Activated CD4-positive, alpha-beta memory T cell treated with anti-CD3 and anti-CD28 coated beads for 36 hours (primary cell): Measurements from ENCODE around the gene SERINC5. TPM values are rescaled to one million over a fixed set of nuclear protein-coding genes. Genes with fewer than 3 reads are reported as not detected.

Experiments
- CTCF ChIA-PET: fragments of 350-600 bp; sonication (Branson Sonifier 250); formaldehyde crosslinking; loops from one replicate; lab custom pipeline; 2021; ENCODE audit warnings: antibody characterized with exemption, inconsistent platforms; lab: Charles Lee
- POLR2A ChIA-PET: fragments of 350-600 bp; sonication (Branson Sonifier 250); formaldehyde crosslinking; loops from one replicate; lab custom pipeline; 2021; ENCODE audit warnings: antibody characterized with exemption; lab: Charles Lee
- DNase-seq: peaks from one replicate; pipeline ENCODE4 v3.0.0-alpha.2; 2020
- H3K27ac Mint-ChIP-seq: one replicate; pipeline ENCODE4 v1.8.0; 2021; ENCODE audit warnings: mixed read lengths
- H3K27me3 Mint-ChIP-seq: one replicate; pipeline ENCODE4 v1.8.0; 2021; ENCODE audit warnings: mixed read lengths
- H3K36me3 Mint-ChIP-seq: one replicate; pipeline ENCODE4 v1.8.0; 2021; ENCODE audit warnings: mixed read lengths
- H3K4me1 Mint-ChIP-seq: one replicate; pipeline ENCODE4 v1.8.0; 2021; ENCODE audit warnings: low read depth, mixed read lengths
- H3K4me3 Mint-ChIP-seq: one replicate; pipeline ENCODE4 v1.8.0; 2021; ENCODE audit warnings: mild to moderate bottlenecking, mixed read lengths
- H3K9me3 Mint-ChIP-seq: one replicate; pipeline ENCODE4 v1.8.0; 2021; ENCODE audit warnings: mixed read lengths
- intact Hi-C: fragments of 100-400 bp; cut with micrococcal nuclease; formaldehyde crosslinking; loops from one replicate; pipeline ENCODE4 v1.15.1; 2023
- total RNA-seq, 2 experiments: library from RNA; stranded (reverse); gene quantifications; one replicate each; pipeline ENCODE4 v1.2.3, GENCODE V29; 2021

SERINC5 gene
- total RNA-seq, 2 experiments from 2014 or later: 42.8 to 48.0 TPM

DNA sequence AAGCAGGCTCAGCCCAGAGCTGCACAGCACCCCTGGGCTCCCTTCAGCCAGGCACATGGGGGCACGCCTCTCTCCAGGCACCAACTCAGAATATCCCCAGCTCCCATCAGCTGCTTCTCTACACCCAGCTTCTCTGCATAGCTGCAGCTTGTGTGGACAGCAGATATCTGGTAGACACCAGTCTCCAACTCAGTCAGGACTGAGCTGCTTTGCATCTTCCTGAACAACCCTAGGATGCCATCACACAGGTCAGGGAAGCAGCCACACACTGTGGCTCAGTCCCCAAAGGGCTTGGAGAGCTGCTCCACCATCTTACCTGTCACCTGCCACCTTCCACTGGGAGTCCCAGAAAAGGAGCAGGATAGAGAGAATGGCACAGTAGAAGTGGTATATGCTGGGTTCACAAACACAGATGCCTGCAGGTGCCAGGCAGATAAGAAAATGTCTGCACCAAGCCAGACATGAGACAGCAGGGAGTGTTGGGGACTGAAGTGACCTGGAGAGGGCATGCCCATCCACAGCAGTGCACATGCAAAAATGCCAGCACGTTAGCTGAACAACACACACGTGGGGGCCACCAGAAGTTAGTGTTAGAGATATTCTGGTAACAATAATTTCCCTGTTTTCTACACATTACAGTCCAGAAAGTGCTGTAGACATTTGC lies 178.7 kb downstream of the SERINC5 start:
- Mint-ChIP-seq H3K4me3 (no peak overlapping the region), H3K36me3 (peaks cover 1% of the 10 kb centered on the region), H3K27me3 (no peaks in the 10 kb centered on the region), H3K27ac (no peak overlapping the region), H3K4me1 (no peaks in the 10 kb centered on the region), H3K9me3 (no peaks in the 10 kb centered on the region)
- DNase-seq: no peak
- ChIA-PET POLR2A (no interaction called here), CTCF (interaction anchor here (1.0 to 2.4 kb wide), 2 partner anchors 15 to 16 kb away, joined by 3 to 7 read pairs; no protein-coding TSS in a partner anchor)
- intact Hi-C loops: no loop called here

DNA sequence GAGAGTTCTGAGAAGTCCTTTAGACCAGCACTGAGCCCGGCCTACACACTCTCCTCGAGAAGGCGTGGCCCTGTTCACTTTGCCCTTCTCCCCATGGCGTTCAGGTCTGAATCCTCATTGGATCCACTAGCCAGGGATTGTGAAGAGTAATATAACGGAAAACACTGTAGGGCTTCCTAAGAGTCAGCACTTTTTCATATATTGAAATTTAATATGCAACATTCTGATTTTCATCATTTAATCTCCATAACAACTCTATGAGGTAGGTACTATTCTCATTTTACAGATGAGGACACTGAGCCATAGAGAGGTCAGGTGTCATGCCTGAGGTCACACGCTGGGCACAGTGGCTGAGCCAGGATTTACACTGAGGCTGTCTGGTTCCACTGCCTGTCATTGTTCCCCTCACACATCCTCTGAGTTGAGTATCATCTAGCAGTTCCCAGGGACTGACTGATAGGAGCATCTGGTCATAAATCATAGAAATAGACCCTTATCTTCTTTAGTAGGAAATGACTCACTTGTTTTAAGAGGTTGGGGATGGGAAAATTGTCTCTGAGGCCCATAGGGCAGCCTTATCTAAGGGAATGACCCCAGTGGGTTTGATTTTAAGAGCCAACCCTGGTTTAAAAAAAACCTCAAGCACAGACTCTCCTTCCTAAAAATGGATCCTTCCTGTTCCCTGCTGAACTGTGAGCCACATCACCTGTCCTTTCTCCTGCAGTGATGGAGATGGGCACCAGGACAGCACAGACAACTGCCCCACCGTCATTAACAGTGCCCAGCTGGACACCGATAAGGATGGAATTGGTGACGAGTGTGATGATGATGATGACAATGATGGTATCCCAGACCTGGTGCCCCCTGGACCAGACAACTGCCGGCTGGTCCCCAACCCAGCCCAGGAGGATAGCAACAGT lies 179.5 kb downstream of the SERINC5 start:
- ChIA-PET CTCF (interaction anchor here (3.7 kb wide), 1 partner anchor 8 kb away, joined by 18 read pairs; no protein-coding TSS in a partner anchor), POLR2A (no interaction called here)
- no peak overlapping the region for H3K27ac Mint-ChIP-seq
- no peaks in the 10 kb centered on the region for H3K9me3 Mint-ChIP-seq
- no peaks in the 10 kb centered on the region for H3K4me1 Mint-ChIP-seq
- intact Hi-C loops: no loop called here
- peaks cover 1% of the 10 kb centered on the region for H3K36me3 Mint-ChIP-seq
- H3K4me3 Mint-ChIP-seq: no peak overlapping the region
- DNase-seq: no peak
- no peaks in the 10 kb centered on the region for H3K27me3 Mint-ChIP-seq

DNA sequence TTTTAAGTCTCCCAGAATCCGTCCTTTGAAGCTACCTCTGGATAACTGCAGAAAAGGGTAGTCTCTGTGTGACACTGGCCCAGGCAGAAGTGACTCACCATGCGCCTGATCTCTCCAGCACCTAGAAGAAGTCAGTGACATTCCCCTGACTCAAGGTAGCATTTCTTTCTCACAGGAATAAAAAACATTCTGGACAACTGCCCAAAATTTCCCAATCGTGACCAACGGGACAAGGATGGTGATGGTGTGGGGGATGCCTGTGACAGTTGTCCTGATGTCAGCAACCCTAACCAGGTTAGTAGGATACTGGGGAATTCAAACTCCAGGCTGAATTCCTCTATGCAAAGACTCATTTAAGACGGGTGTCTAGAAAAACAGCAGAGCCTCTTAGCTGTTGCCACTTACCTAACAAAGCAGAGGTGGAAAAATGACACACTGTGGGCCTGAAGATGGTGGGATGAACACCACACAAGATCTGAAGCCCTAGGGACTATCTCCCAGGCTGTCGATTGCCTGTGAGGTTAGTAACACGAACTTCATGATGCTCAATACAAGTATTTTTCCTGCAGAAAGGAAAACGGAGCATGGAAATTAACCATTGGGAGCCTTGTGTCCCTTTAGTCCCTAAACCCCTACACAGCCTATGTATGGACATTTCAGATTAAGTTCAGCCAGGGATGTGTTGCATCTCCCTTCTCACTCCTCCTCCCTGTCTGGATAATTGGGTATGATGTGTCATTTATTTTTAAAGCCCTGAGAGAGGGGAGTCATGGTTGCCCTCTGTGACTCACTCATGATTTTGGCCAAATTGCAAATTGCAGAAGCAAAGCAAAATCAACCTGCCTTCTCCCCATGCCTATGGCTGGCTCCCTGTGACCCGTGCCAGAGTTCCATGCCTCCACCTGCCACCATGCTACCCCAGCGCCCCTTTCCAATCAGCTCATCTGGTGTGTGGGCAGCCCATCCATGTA lies 183.5 kb downstream of the SERINC5 start:
- H3K9me3 Mint-ChIP-seq: no peaks in the 10 kb centered on the region
- CTCF ChIA-PET: interaction anchor here (1.1 to 3.7 kb wide), 2 partner anchors 11 to 12 kb away, joined by 5 to 18 read pairs; no protein-coding TSS in a partner anchor
- POLR2A ChIA-PET: no interaction called here
- H3K4me3 Mint-ChIP-seq: no peak overlapping the region
- DNase-seq: no peak
- intact Hi-C loops: no loop called here
- H3K4me1 Mint-ChIP-seq: no peaks in the 10 kb centered on the region
- H3K27ac Mint-ChIP-seq: no peak overlapping the region
- no peaks in the 10 kb centered on the region for H3K27me3 Mint-ChIP-seq
- peaks cover 1% of the 10 kb centered on the region for H3K36me3 Mint-ChIP-seq

DNA sequence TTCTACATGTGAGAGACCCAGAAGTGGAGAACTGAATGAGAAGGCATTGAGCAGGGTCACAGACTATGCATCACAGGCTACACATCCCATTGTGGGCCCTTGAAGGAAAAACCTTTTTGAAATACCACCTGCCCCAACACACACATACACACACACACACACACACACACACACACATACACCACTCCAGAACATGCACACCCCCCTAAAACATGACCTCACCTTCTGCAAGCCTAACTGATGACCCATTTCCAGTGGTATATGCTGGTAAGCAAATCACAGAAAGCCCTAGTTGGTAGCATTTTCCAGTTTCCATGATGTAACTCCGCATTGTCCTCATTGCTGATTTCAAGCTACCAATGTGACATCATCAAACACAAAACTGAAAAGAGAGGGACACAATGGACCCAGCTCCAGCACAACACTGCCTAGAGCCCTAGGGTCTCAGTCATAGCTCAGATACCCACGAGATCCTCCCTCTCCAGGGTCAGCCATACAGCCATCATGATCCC lies 184.3 kb downstream of the SERINC5 start:
- DNase-seq: no peak
- intact Hi-C loops: no loop called here
- no peak overlapping the region for H3K27ac Mint-ChIP-seq
- no peaks in the 10 kb centered on the region for H3K9me3 Mint-ChIP-seq
- peaks cover 1% of the 10 kb centered on the region for H3K36me3 Mint-ChIP-seq
- ChIA-PET CTCF (interaction anchor here (1.1 kb wide), 1 partner anchor 12 kb away, joined by 5 read pairs; no protein-coding TSS in a partner anchor), POLR2A (no interaction called here)
- no peak overlapping the region for H3K4me3 Mint-ChIP-seq
- H3K27me3 Mint-ChIP-seq: no peaks in the 10 kb centered on the region
- no peaks in the 10 kb centered on the region for H3K4me1 Mint-ChIP-seq

DNA sequence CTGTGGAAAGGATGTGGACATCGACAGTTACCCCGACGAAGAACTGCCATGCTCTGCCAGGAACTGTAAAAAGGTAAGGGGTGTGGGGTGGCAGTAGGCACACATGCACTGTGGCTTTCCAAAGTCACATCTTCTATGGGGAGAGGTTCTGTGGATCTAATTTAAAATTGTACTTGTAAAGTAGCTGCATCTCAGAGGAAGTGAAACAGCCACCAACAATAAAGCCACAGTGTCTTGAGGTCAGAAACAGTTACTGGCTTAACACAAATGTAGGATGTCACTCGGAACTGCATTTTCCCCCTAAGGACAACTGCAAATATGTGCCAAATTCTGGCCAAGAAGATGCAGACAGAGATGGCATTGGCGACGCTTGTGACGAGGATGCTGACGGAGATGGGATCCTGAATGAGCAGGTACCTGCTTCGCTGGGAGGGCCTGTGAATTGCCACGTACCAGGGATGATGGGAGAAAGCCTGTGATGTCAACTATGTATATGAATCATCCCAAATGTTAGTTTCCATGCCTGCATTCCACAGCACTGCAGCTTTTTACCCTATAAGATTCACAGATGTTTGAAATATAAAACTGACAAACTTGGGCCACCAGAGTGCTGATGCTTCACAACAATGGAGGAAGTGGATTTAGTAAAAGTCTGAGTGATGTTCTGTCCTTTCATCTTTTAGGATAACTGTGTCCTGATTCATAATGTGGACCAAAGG lies 185.4 kb downstream of the SERINC5 start:
- ChIA-PET POLR2A (no interaction called here), CTCF (no interaction called here)
- no peak for DNase-seq
- peaks cover 1% of the 10 kb centered on the region for H3K36me3 Mint-ChIP-seq
- intact Hi-C loops: no loop called here
- no peaks in the 10 kb centered on the region for H3K27me3 Mint-ChIP-seq
- H3K27ac Mint-ChIP-seq: no peak overlapping the region
- H3K4me3 Mint-ChIP-seq: no peak overlapping the region
- no peaks in the 10 kb centered on the region for H3K9me3 Mint-ChIP-seq
- no peaks in the 10 kb centered on the region for H3K4me1 Mint-ChIP-seq

DNA sequence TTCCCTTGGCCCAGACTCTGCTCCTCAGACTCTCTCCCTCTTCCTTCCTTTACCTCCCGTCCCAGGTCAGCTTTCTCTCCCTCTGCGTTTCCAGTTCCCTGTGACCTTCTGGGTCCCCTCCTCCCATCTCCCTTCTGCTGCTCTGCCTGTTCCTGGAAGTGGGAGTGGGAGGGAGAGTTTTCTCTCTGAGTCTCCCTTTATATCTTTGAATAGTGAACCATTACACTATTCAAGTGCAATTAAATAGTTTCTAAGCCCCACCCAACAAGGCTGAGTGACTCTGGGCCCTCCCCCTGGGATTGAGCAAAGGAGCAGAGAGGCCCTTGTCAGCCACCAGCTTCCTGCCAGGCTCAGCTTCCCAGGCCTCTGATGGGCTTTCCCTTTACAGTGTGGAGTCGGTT lies 185.9 kb downstream of the SERINC5 start:
- Mint-ChIP-seq H3K27me3 (no peaks in the 10 kb centered on the region), H3K4me1 (no peaks in the 10 kb centered on the region)

DNA sequence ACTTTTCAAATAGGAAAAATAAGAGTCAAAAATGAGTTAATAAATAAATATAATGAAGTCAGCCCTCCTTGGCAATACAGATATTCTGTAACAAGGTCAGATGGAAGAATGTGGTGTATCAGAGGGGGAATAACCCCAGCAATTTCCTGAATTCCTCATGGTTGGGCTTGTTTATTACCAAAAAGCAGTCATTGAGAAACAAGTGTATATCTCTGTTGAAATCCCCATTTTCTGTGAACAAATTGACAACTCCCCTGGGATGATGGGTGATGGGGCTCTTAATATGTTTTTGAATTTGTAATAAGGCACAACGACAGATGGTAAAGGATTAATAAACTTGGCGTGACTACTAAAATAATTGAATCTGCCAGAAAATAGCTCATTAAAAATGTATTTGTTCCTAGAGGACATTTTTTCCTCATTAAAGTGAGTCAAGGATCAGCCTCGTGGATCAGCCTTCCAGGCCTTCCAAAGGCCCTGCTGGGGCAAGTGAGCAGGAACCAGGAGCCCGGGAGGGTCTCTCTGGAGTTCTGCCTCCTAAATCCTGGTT lies 186.5 kb downstream of the SERINC5 start:
- H3K27me3 Mint-ChIP-seq: no peaks in the 10 kb centered on the region
- DNase-seq: no peak
- H3K9me3 Mint-ChIP-seq: no peaks in the 10 kb centered on the region
- intact Hi-C loops: no loop called here
- ChIA-PET CTCF (interaction anchor here (0.6 kb wide), 1 partner anchor 26 kb away, joined by 3 read pairs; no protein-coding TSS in a partner anchor), POLR2A (no interaction called here)
- H3K36me3 Mint-ChIP-seq: peaks cover 1% of the 10 kb centered on the region
- H3K4me3 Mint-ChIP-seq: no peak overlapping the region
- no peak overlapping the region for H3K27ac Mint-ChIP-seq
- H3K4me1 Mint-ChIP-seq: no peaks in the 10 kb centered on the region

More for the DNA sequence above, 185.9 kb downstream of the SERINC5 start:
- H3K36me3 Mint-ChIP-seq: peaks cover 1% of the 10 kb centered on the region
- intact Hi-C loops: no loop called here
- POLR2A ChIA-PET: no interaction called here
- no peak for DNase-seq
- H3K27ac Mint-ChIP-seq: no peak overlapping the region
- no peak overlapping the region for H3K4me3 Mint-ChIP-seq
- CTCF ChIA-PET: no interaction called here
- no peaks in the 10 kb centered on the region for H3K9me3 Mint-ChIP-seq

DNA sequence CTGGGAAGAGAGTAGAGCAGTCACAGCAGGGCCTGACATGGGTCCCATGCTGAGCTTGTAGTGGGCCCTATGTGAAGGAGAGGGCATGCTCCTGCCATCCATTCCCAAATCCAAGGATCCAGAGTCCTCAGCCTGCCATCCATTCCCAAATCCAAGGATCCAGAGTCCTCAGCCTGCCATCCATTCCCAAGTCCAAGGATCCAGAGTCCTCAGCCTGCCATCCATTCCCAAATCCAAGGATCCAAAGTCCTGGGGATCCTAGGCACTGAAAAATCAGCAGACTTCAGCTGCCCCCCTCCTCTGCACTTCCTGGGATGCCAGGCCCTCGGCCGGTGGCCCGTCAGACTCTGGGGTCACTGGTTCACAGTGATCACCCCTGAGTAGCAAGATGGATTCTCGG lies 187.1 kb downstream of the SERINC5 start:
- Mint-ChIP-seq H3K9me3 (no peaks in the 10 kb centered on the region), H3K4me1 (no peaks in the 10 kb centered on the region), H3K4me3 (no peak overlapping the region), H3K27ac (no peak overlapping the region), H3K36me3 (peaks cover 1% of the 10 kb centered on the region), H3K27me3 (no peaks in the 10 kb centered on the region)
- CTCF ChIA-PET: interaction anchor here (0.6 kb wide), 1 partner anchor 25 kb away, joined by 3 read pairs; no protein-coding TSS in a partner anchor
- POLR2A ChIA-PET: no interaction called here
- DNase-seq: no peak
- intact Hi-C loops: no loop called here

DNA sequence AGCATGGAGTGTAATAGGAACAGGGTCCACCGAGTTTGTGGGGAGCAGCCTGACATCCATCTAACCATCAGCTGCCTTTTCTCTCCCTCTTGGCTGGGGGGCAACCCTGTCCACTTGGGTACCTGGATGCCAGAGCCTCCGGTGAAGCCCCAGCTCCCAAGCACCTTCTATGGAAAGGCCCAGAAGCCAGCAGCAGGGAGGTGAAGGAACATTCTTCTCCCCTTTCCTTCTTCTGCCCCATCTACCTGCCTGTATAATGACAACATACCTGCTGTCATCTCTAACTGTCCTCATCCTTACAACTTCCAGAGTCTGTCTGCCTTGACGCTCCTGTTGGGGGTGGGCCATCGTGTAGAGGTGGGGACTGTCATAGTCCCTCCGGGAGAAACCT lies 187.6 kb downstream of the SERINC5 start:
- ChIA-PET POLR2A (no interaction called here), CTCF (no interaction called here)
- no peak for DNase-seq

DNA sequence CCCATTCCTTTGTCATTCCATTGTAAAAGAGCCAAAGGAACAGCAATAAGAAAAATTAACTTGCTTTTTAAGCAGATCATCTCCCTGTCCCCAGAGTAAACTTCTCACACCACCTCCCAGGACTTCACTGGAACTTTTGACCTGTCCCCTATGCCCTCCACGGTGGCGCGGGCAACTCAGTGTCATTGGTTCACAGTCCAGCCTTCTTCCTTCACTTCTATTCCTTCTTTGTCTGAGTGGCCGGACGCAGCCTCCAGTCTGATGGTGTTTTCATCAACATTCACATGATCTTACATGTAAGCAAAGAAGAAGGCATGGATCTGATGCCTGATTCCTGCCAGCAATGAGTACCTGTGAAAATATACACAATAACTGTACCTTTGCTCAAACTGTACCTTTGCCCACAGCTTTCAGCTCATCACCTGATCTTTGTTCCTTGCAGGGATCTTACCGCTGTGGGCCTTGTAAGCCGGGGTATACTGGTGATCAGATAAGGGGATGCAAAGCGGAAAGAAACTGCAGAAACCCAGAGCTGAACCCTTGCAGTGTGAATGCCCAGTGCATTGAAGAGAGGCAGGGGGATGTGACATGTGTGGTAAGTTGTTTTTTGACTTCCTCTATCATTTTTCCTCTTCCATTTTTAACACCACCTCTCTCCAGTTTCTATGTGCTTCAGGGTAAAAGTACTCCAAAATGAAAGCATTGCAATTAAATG lies 188.2 kb downstream of the SERINC5 start:
- CTCF ChIA-PET: no interaction called here
- no peak overlapping the region for H3K27ac Mint-ChIP-seq
- no peaks in the 10 kb centered on the region for H3K9me3 Mint-ChIP-seq
- POLR2A ChIA-PET: no interaction called here
- no peak overlapping the region for H3K4me3 Mint-ChIP-seq
- intact Hi-C loops: no loop called here
- no peaks in the 10 kb centered on the region for H3K4me1 Mint-ChIP-seq
- no peaks in the 10 kb centered on the region for H3K36me3 Mint-ChIP-seq
- DNase-seq: no peak
- no peaks in the 10 kb centered on the region for H3K27me3 Mint-ChIP-seq

More for the DNA sequence above, 187.6 kb downstream of the SERINC5 start:
- no peaks in the 10 kb centered on the region for H3K9me3 Mint-ChIP-seq
- intact Hi-C loops: no loop called here
- no peaks in the 10 kb centered on the region for H3K4me1 Mint-ChIP-seq
- H3K4me3 Mint-ChIP-seq: no peak overlapping the region
- H3K36me3 Mint-ChIP-seq: peaks cover 1% of the 10 kb centered on the region
- H3K27ac Mint-ChIP-seq: no peak overlapping the region
- no peaks in the 10 kb centered on the region for H3K27me3 Mint-ChIP-seq
